Esophagus muscularis mucosa (tissue), 4 donors: ENCODE data around the gene SHF.

ENCODE experiments used
- EP300 ChIP-seq: sonication (generic); formaldehyde crosslinking; IDR thresholded peaks from one replicate; pipeline ENCODE4 v1.6.1; 2017; ENCODE audit warnings: antibody characterized with exemption
- POLR2A ChIP-seq: fragments of 450-650 bp; IDR thresholded peaks from one replicate; pipeline ENCODE4 v1.6.1; 2017; ENCODE audit warnings: antibody characterized with exemption, moderate library complexity, mild to moderate bottlenecking, low read depth
- POLR2AphosphoS5 ChIP-seq, 2 donors: sonication (generic); formaldehyde crosslinking; IDR thresholded peaks; one replicate each; pipeline ENCODE4 v1.6.1; 2017; ENCODE audit warnings: antibody characterized with exemption in 2 of 2
- TF ChIP-seq, protein P1 (sequence below), 3 experiments: fragments of 200-600 bp in 2 of 3; fragments of 450-650 bp in 1 of 3; sonication (generic) in 2 of 3; IDR thresholded peaks; one replicate each; pipeline ENCODE4 v1.5.1; 2017 to 2019; ENCODE audit warnings: antibody characterized with exemption in 3 of 3, mild to moderate bottlenecking in 2 of 3, moderate library complexity in 1 of 3

DNA sequence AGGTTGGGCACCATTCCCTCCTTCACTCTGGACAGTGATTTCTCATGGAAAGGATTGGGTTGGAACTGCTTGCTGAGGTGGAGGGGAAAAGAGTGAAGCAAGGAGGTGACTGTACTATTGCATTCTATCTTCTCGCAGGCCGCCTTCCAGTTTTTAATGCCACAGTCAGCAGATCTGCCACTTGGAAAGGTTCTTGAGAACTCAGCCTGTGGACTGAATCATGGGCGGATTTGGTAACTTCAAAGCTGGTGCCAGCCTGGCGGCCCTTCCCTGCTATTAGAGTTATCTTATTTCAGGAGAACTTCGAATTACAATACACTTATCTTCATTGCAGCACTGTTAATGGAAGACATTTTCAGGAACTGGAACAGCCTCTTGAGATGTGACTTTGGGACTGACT is 41.2 kb upstream of the SHF start:
- TF ChIP-seq, protein P1, sequence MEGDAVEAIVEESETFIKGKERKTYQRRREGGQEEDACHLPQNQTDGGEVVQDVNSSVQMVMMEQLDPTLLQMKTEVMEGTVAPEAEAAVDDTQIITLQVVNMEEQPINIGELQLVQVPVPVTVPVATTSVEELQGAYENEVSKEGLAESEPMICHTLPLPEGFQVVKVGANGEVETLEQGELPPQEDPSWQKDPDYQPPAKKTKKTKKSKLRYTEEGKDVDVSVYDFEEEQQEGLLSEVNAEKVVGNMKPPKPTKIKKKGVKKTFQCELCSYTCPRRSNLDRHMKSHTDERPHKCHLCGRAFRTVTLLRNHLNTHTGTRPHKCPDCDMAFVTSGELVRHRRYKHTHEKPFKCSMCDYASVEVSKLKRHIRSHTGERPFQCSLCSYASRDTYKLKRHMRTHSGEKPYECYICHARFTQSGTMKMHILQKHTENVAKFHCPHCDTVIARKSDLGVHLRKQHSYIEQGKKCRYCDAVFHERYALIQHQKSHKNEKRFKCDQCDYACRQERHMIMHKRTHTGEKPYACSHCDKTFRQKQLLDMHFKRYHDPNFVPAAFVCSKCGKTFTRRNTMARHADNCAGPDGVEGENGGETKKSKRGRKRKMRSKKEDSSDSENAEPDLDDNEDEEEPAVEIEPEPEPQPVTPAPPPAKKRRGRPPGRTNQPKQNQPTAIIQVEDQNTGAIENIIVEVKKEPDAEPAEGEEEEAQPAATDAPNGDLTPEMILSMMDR (IDR thresholded peaks at IDR 0.05): no peak
- TF ChIP-seq POLR2A: no peak
- no peak for TF ChIP-seq POLR2AphosphoS5 (IDR thresholded peaks at IDR 0.05)
- no peak for TF ChIP-seq EP300
